SHP77 treated with DMSO at 0.1 percent for 48 hours (cell line): ENCODE data around the gene PKN2.
"Not testable (repeated sequence)": the region's sequence is repeated elsewhere in the genome, so short reads cannot be mapped to it uniquely, and the experiment has no call there.

Experiments used
- DNase-seq: peaks from one replicate; lab custom pipeline; 2025; lab: John Stamatoyannopoulos, UW

The PKN2 gene

DNA sequence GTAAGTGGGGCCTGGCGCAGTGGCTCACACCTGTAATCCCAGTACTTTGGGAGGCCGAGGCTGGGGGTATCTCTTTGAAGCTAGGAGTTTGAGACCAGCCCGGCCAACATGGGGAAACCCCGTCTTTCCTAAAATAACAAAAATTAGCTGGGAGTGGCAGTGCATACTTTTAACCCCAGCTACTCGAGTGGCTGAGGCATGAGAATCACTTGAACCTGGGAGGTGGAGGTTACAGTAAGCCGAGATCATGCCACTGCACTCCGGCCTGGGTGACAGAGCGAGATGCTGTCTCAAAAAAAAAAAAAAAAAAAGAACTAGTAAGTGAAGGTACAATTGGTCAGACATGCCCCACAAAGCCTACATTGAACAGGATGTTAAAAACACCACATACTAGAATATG lies 196.6 kb downstream of the PKN2 start:
- DNase-seq = not testable (repeated sequence)

DNA sequence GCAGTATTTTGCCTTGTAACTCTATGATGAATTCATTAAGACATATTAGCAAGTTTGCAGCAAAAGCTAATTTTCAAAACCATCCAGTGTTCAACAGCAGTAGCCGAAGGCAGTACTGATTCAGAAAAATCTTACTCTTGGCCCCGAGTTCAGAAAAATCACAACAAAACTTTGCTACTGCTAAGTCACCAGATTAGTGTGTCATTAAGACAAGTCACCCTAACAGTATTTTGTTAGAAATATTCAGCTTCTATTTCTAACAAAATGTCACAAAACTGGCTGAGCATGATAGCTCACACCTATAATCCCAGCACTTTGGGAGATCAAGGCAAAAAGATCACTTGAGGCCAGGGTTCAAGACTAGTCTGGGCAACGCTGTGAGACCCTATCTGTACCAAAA lies 199.1 kb downstream of the PKN2 start:
- DNase-seq = no peak
